CD4-positive, alpha-beta T cell treated with Interleukin-6 at 100 ng/mL for 8 hours (primary cell): ENCODE measurements around the gene GRIN2A.

ENCODE experiments used
- DNase-seq: peaks from one replicate; pipeline ENCODE4 v3.0.0-alpha.2; 2020; ENCODE audit warnings: mixed read lengths, low spot score

Gene GRIN2A

GRCh38 chr16:9965079-9965478, 217.1 kb downstream of the GRIN2A start:
- DNase-seq, result no peak

- DNase-seq, result no peak
Observed at GRCh38 chr16:9964426-9964825, 217.8 kb downstream of the GRIN2A start.

- DNase-seq, result no peak
Observed at GRCh38 chr16:9957433-9957832, 224.8 kb downstream of the GRIN2A start.

GRCh38 chr16:9957002-9957401, 225.2 kb downstream of the GRIN2A start:
- DNase-seq, result no peak

- no peak for DNase-seq
Observed at GRCh38 chr16:9955677-9956076, 226.6 kb downstream of the GRIN2A start.

- no peak for DNase-seq
Observed at GRCh38 chr16:9953908-9954570, 228.2 kb downstream of the GRIN2A start.

GRCh38 chr16:9950658-9951057, 231.6 kb downstream of the GRIN2A start:
- no peak for DNase-seq

GRCh38 chr16:9949396-9949795, 232.8 kb downstream of the GRIN2A start:
- DNase-seq, result no peak

GRCh38 chr16:9948933-9949332, 233.3 kb downstream of the GRIN2A start:
- no peak for DNase-seq

- DNase-seq, result no peak
Observed at GRCh38 chr16:9946022-9946720, 236.1 kb downstream of the GRIN2A start.

- DNase-seq, result no peak
Observed at GRCh38 chr16:9943121-9943520, 239.1 kb downstream of the GRIN2A start.

- DNase-seq, result no peak
Observed at GRCh38 chr16:9941245-9941644, 241.0 kb downstream of the GRIN2A start.

GRCh38 chr16:9934723-9935508, 247.3 kb downstream of the GRIN2A start:
- no peak for DNase-seq

GRCh38 chr16:9932919-9933653, 249.1 kb downstream of the GRIN2A start:
- DNase-seq, result no peak

GRCh38 chr16:9932000-9932399, 250.2 kb downstream of the GRIN2A start:
- DNase-seq, result no peak

- no peak for DNase-seq
Observed at GRCh38 chr16:9929836-9930235, 252.4 kb downstream of the GRIN2A start.

GRCh38 chr16:9929313-9929712, 252.9 kb downstream of the GRIN2A start:
- DNase-seq, result no peak

- no peak for DNase-seq
Observed at GRCh38 chr16:9922441-9922840, 259.8 kb downstream of the GRIN2A start.

GRCh38 chr16:9921997-9922396, 260.2 kb downstream of the GRIN2A start:
- no peak for DNase-seq

GRCh38 chr16:9919460-9919859, 262.8 kb downstream of the GRIN2A start:
- no peak for DNase-seq

- DNase-seq, result no peak
Observed at GRCh38 chr16:9917691-9918090, 264.5 kb downstream of the GRIN2A start.

- no peak for DNase-seq
Observed at GRCh38 chr16:9913604-9914326, 268.5 kb downstream of the GRIN2A start.
